GM12878 (cell line): ENCODE measurements around the gene ZMIZ1.

Experiments
- CHD1 ChIP-seq: IDR thresholded peaks from 2 replicates; pipeline ENCODE4 v1.6.1; 2012; ENCODE audit warnings: low read depth, low read length, improper control_type of control experiment
- CREB1 ChIP-seq: IDR thresholded peaks from 2 replicates; pipeline ENCODE4 v1.6.1; 2012; ENCODE audit warnings: low read depth, mild to moderate bottlenecking, inconsistent platforms
- EGR1 ChIP-seq, 2 experiments: IDR thresholded peaks; 1 replicate in 1 of 2; 2 replicates in 1 of 2; pipeline ENCODE4 v1.6.1; 2011 to 2012; ENCODE audit warnings: low read depth in 2 of 2, low read length in 2 of 2, borderline replicate concordance in 1 of 2, mild to moderate bottlenecking in 1 of 2, moderate library complexity in 1 of 2
- IKZF2 ChIP-seq, 2 experiments: fragments of 450-650 bp; IDR thresholded peaks; 2 replicates each; pipeline ENCODE4 v1.6.1; 2017; ENCODE audit warnings: mild to moderate bottlenecking in 2 of 2, moderate library complexity in 2 of 2
- JUND ChIP-seq: IDR thresholded peaks from 2 replicates; pipeline ENCODE4 v1.6.1; 2012; ENCODE audit warnings: low read depth, mild to moderate bottlenecking, low read length, improper control_type of control experiment, moderate library complexity
- MYC ChIP-seq: IDR thresholded peaks from 2 replicates; pipeline ENCODE4 v1.6.1; 2011; ENCODE audit warnings: mild to moderate bottlenecking, low read length, moderate library complexity, inconsistent platforms; ENCODE audit not compliant: insufficient read depth, insufficient replicate concordance, insufficient read length, severe bottlenecking
- PKNOX1 ChIP-seq: fragments of 450-650 bp; IDR thresholded peaks from 2 replicates; pipeline ENCODE4 v1.6.1; 2016; ENCODE audit warnings: mild to moderate bottlenecking
- POLR2AphosphoS5 ChIP-seq: IDR thresholded peaks from 2 replicates; pipeline ENCODE4 v1.6.1; 2011; ENCODE audit warnings: mild to moderate bottlenecking, low read length, inconsistent platforms
- POU2F2 ChIP-seq: IDR thresholded peaks from 3 replicates; pipeline ENCODE4 v1.6.1; 2011; ENCODE audit warnings: low read depth, mild to moderate bottlenecking, low read length, borderline replicate concordance
- SIN3A ChIP-seq: IDR thresholded peaks from 2 replicates; pipeline ENCODE4 v1.6.1; 2012; ENCODE audit warnings: low read depth, low read length, improper control_type of control experiment
- SMAD1 ChIP-seq: fragments of 450-650 bp; IDR thresholded peaks from 2 replicates; pipeline ENCODE4 v1.6.1; 2018; ENCODE audit warnings: mild to moderate bottlenecking, low read depth; ENCODE audit not compliant: partially characterized antibody
- TF ChIP-seq, protein P1 (sequence below): IDR thresholded peaks from 2 replicates; pipeline ENCODE4 v1.6.1; 2012; ENCODE audit warnings: low read depth, low read length, improper control_type of control experiment
- TF ChIP-seq, protein P2 (sequence below), 3 experiments: IDR thresholded peaks in 2 of 3; conservative IDR thresholded peaks in 1 of 3; 2 replicates each; pipeline ENCODE4 v1.5.1; 2011; ENCODE audit warnings: low read depth in 3 of 3, low read length in 3 of 3, mild to moderate bottlenecking in 3 of 3, control low read depth in 2 of 3, moderate library complexity in 2 of 3, inconsistent platforms in 1 of 3, mixed read lengths in 1 of 3; ENCODE audit not compliant: control insufficient read depth in 2 of 3, insufficient read depth in 1 of 3; ENCODE audit errors: extremely low read depth in 1 of 3
- TF ChIP-seq, protein P3 (sequence below): fragments of 450-650 bp; IDR thresholded peaks from 2 replicates; pipeline ENCODE4 v1.6.1; 2017; ENCODE audit warnings: mild to moderate bottlenecking, moderate library complexity

DNA sequence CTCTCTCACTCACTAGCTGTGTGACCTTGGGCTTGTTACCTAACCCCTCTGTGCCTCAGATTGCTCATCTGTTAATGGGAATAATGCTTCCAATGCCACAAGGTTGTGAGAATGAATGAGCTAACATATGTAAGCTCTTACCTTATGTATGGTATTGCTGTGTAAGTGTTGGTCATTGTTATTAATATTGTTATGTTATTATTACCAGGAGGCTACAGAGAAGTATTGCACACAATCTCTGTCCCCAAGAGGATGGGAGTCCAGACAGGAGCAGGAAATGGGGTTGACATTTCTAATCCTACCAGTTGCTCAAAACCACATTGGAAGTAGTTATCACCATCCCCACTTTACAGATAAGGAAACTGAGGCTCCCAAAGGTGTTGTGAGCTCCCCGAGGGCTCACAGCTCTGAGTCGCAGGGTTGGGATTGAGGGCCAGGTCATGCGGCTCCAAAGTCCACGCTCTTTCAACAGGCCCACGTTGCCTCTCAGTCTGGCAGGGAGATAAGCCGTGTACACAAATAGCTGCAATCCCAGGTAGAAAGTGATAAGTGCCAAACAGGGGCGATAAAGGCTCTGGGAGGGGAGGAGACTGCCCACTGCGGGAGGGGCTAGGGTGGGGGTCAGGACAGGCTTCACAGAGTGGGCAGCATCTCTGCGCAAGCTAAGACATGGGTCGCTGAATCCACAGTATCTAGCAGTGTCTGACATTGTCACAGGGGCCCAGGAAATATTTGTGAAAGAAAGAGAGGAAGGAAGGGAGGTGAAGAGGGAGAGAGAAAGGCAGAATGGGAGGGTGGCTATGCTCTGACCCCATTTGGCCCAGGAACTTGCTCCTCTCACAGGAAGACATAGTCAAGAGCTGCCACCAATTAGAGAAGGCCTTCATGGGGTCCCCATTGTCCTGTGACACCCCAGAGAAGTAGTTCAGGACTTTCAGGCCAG, 9.6 kb upstream of the ZMIZ1 start:
- TF ChIP-seq POLR2AphosphoS5 (no peak), SIN3A (no peak), CREB1 (no peak), IKZF2 (IDR thresholded peaks at IDR 0.05) (no peak), POU2F2 (no peak), JUND (no peak), CHD1 (no peak), SMAD1 (no peak), EGR1 (IDR thresholded peaks at IDR 0.05; ENCODE audit: borderline replicate concordance in 1 of 2, low read depth in 2 of 2, low read length in 2 of 2) (no peak), MYC (no peak), PKNOX1 (no peak)
- TF ChIP-seq, protein P1, sequence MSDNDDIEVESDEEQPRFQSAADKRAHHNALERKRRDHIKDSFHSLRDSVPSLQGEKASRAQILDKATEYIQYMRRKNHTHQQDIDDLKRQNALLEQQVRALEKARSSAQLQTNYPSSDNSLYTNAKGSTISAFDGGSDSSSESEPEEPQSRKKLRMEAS, result no peak
- TF ChIP-seq, protein P2, sequence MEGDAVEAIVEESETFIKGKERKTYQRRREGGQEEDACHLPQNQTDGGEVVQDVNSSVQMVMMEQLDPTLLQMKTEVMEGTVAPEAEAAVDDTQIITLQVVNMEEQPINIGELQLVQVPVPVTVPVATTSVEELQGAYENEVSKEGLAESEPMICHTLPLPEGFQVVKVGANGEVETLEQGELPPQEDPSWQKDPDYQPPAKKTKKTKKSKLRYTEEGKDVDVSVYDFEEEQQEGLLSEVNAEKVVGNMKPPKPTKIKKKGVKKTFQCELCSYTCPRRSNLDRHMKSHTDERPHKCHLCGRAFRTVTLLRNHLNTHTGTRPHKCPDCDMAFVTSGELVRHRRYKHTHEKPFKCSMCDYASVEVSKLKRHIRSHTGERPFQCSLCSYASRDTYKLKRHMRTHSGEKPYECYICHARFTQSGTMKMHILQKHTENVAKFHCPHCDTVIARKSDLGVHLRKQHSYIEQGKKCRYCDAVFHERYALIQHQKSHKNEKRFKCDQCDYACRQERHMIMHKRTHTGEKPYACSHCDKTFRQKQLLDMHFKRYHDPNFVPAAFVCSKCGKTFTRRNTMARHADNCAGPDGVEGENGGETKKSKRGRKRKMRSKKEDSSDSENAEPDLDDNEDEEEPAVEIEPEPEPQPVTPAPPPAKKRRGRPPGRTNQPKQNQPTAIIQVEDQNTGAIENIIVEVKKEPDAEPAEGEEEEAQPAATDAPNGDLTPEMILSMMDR (IDR thresholded peaks at IDR 0.05 in 2 of 3, conservative IDR thresholded peaks at IDR 0.05 in 1 of 3; ENCODE audit: control insufficient read depth in 2 of 3, extremely low read depth in 1 of 3, insufficient read depth in 1 of 3, low read depth in 3 of 3, low read length in 3 of 3), result no peak
- TF ChIP-seq, protein P3, sequence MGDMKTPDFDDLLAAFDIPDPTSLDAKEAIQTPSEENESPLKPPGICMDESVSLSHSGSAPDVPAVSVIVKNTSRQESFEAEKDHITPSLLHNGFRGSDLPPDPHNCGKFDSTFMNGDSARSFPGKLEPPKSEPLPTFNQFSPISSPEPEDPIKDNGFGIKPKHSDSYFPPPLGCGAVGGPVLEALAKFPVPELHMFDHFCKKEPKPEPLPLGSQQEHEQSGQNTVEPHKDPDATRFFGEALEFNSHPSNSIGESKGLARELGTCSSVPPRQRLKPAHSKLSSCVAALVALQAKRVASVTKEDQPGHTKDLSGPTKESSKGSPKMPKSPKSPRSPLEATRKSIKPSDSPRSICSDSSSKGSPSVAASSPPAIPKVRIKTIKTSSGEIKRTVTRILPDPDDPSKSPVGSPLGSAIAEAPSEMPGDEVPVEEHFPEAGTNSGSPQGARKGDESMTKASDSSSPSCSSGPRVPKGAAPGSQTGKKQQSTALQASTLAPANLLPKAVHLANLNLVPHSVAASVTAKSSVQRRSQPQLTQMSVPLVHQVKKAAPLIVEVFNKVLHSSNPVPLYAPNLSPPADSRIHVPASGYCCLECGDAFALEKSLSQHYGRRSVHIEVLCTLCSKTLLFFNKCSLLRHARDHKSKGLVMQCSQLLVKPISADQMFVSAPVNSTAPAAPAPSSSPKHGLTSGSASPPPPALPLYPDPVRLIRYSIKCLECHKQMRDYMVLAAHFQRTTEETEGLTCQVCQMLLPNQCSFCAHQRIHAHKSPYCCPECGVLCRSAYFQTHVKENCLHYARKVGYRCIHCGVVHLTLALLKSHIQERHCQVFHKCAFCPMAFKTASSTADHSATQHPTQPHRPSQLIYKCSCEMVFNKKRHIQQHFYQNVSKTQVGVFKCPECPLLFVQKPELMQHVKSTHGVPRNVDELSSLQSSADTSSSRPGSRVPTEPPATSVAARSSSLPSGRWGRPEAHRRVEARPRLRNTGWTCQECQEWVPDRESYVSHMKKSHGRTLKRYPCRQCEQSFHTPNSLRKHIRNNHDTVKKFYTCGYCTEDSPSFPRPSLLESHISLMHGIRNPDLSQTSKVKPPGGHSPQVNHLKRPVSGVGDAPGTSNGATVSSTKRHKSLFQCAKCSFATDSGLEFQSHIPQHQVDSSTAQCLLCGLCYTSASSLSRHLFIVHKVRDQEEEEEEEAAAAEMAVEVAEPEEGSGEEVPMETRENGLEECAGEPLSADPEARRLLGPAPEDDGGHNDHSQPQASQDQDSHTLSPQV, result no peak
